Esophagus muscularis mucosa (tissue), 4 donors: Measurements from ENCODE around the gene CYP27A1. TPM values are rescaled to one million over a fixed set of nuclear protein-coding genes. Genes with fewer than 3 reads are reported as not detected.

ENCODE experiments used
- DNase-seq: peaks from one replicate; pipeline ENCODE4 v3.0.0-alpha.2; 2017; ENCODE audit errors: extremely low spot score
- H3K27ac ChIP-seq, 4 donors: fragments of 200-600 bp; sonication (generic); replicated peaks in 1 of 4; 1 replicate in 3 of 4; 2 replicates in 1 of 4; pipeline ENCODE4 v1.5.1; 2016 to 2019; ENCODE audit warnings: mild to moderate bottlenecking in 1 of 4
- H3K27me3 ChIP-seq, 4 donors: fragments of 200-600 bp; sonication (generic); one replicate each; pipeline versions ENCODE4 v1.5.1 to v1.6.0; 2016 to 2019
- H3K36me3 ChIP-seq, 4 donors: fragments of 200-600 bp; sonication (generic); one replicate each; pipeline ENCODE4 v1.5.1; 2016 to 2019
- H3K4me1 ChIP-seq, 4 donors: fragments of 200-600 bp; sonication (generic); one replicate each; pipeline ENCODE4 v1.5.1; 2016 to 2019
- H3K4me3 ChIP-seq, 4 donors: fragments of 200-600 bp; sonication (generic); 1 replicate in 2 of 4; 2 replicates in 2 of 4; pipeline ENCODE4 v1.5.1; 2016 to 2019; ENCODE audit warnings: mild to moderate bottlenecking in 4 of 4, moderate library complexity in 1 of 4
- H3K9me3 ChIP-seq, 4 donors: fragments of 200-600 bp; sonication (generic); 1 replicate in 3 of 4; 2 replicates in 1 of 4; pipeline ENCODE4 v1.5.1; 2016 to 2019
- CTCF ChIP-seq, 3 experiments: fragments of 200-600 bp in 2 of 3; fragments of 450-650 bp in 1 of 3; sonication (generic) in 2 of 3; IDR thresholded peaks; one replicate each; pipeline ENCODE4 v1.5.1; 2017 to 2019; ENCODE audit warnings: antibody characterized with exemption in 3 of 3, mild to moderate bottlenecking in 2 of 3, moderate library complexity in 1 of 3
- EP300 ChIP-seq: sonication (generic); formaldehyde crosslinking; IDR thresholded peaks from one replicate; pipeline ENCODE4 v1.6.1; 2017; ENCODE audit warnings: antibody characterized with exemption
- POLR2A ChIP-seq: fragments of 450-650 bp; IDR thresholded peaks from one replicate; pipeline ENCODE4 v1.6.1; 2017; ENCODE audit warnings: antibody characterized with exemption, moderate library complexity, mild to moderate bottlenecking, low read depth
- POLR2AphosphoS5 ChIP-seq, 2 donors: sonication (generic); formaldehyde crosslinking; IDR thresholded peaks; one replicate each; pipeline ENCODE4 v1.6.1; 2017; ENCODE audit warnings: antibody characterized with exemption in 2 of 2
- WGBS: methylation state at CpG from one replicate; pipeline ENCODE4 v1.1.5; 2018; 5-methylcytosine and 5-hydroxymethylcytosine counted together
- intact Hi-C: fragments of 100-400 bp; cut with DNase I; formaldehyde crosslinking; loops from one replicate; pipeline ENCODE4 v1.15.1; 2023
- total RNA-seq, 4 donors: library from RNA; depleted of rRNA; stranded (reverse); fragments of >200 nt; gene quantifications; one replicate each; pipeline versions ENCODE4 v1.1.0 to v1.2.1, GENCODE V29; 2016

The CYP27A1 gene
- total RNA-seq, 4 donors from 2014 or later = 20.7 to 26.3 (median 23.6) TPM

- Histone ChIP-seq H3K4me1 (peaks cover 19 to 33% (median 28%) of the 10 kb centered on the region in 4 donors), H3K9me3 (no peaks in the 10 kb centered on the region), H3K36me3 (no peaks in the 10 kb centered on the region), H3K4me3 (no peak overlapping the region), H3K27me3 (peaks cover 0 to 98% (median 44%) of the 10 kb centered on the region in 4 donors), H3K27ac (no peak overlapping the region)
- no peak for TF ChIP-seq EP300
- TF ChIP-seq CTCF (IDR thresholded peaks at IDR 0.05) = no peak
- no peak for TF ChIP-seq POLR2AphosphoS5 (IDR thresholded peaks at IDR 0.05)
- TF ChIP-seq POLR2A = no peak
- intact Hi-C loops = no loop called here
- 78% methylated on average over 3 of the region's 3 CpGs for WGBS
- DNase-seq = no peak
Observed at GRCh38 chr2:218863021-218863520, 81.1 kb downstream of the CYP27A1 start.

Other genes with a start within 250 kb of the CYP27A1 start
- 10 to 100 TPM in 1 of 4 donors, 1 to 10 TPM in 3; 6.7 to 15.0 (median 8.5) TPM for gene USP37, start 213.8 kb upstream of the CYP27A1 start, total RNA-seq
- gene CNOT9, start 213.3 kb upstream of the CYP27A1 start, total RNA-seq = 10 to 100 TPM; 23.0 to 33.8 (median 28.8) TPM
- gene PLCD4, start 174.2 kb upstream of the CYP27A1 start, total RNA-seq = 1 to 10 TPM; 2.6 to 5.8 (median 4.8) TPM
- 10 to 100 TPM; 17.4 to 33.6 (median 26.3) TPM for gene ZNF142, start 122.5 kb upstream of the CYP27A1 start, total RNA-seq
- 10 to 100 TPM; 21.3 to 27.3 (median 25.6) TPM for gene BCS1L, start 122.5 kb upstream of the CYP27A1 start, total RNA-seq
- gene RNF25, start 110.1 kb upstream of the CYP27A1 start, total RNA-seq = 10 to 100 TPM; 16.6 to 27.5 (median 21.1) TPM
- 10 to 100 TPM; 12.1 to 19.1 (median 14.8) TPM for gene STK36, start 110.1 kb upstream of the CYP27A1 start, total RNA-seq
- 10 to 100 TPM in 2 of 4 donors, 1 to 10 TPM in 2; 5.8 to 11.3 (median 8.3) TPM for gene TTLL4, start 71.3 kb upstream of the CYP27A1 start, total RNA-seq
- not detected for gene PRKAG3, start 49.7 kb downstream of the CYP27A1 start, total RNA-seq
- 10 to 100 TPM in 2 of 4 donors, 1 to 10 TPM in 2; 2.9 to 14.3 (median 8.0) TPM for gene WNT6, start 77.7 kb downstream of the CYP27A1 start, total RNA-seq
- under 1 TPM in 1 of 4 donors, not detected in 3; 0.17 TPM for gene WNT10A, start 98.7 kb downstream of the CYP27A1 start, total RNA-seq
- under 1 TPM in 3 of 4 donors, not detected in 1; under 0.01 to 0.52 (median 0.33) TPM for gene CDK5R2, start 177.5 kb downstream of the CYP27A1 start, total RNA-seq
- not detected for gene FEV, start 203.0 kb downstream of the CYP27A1 start, total RNA-seq
- gene CRYBA2, start 211.3 kb downstream of the CYP27A1 start, total RNA-seq = not detected